ENCODE data around the gene KIF1A. TPM values are rescaled to one million over a fixed set of nuclear protein-coding genes. Genes with fewer than 3 reads are reported as not detected.

KIF1A gene
- total RNA-seq, 1 donor from 2014 or later: 29.9 TPM

DNA sequence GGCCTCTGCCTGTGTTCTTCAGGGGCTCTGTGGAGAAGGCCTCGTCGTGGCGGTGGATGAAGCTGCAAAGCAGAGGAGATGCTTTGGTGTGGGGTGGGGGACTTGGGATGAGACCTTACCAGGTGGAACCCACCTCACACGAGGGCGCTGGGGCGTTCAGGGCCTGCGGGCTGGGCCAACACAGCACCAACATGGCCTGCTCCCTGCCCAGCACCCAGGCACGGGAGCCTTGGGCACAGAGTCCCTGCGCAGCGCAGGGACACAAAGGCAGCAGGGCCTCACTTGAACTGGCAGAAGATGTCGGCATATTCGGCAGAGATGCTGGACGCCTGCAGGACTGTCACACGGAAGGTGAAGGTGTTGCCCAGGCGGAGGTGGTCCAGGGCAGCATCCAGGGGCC, 74.6 kb downstream of the KIF1A start:
- Histone ChIP-seq H2AFZ (replicated peaks) (no peak overlapping the region), H3K4me1 (no peaks in the 10 kb centered on the region), H3K4me3 (no peak overlapping the region), H3K4me2 (no peak overlapping the region), H3K27ac (no peak overlapping the region), H3K9me3 (ENCODE audit: low read depth) (no peaks in the 10 kb centered on the region), H3K9ac (no peak overlapping the region), H3F3A (ENCODE audit: low read depth) (no peaks in the 10 kb centered on the region), H3K79me2 (ENCODE audit: low read depth) (no peaks in the 10 kb centered on the region), H3K27me3 (no peaks in the 10 kb centered on the region), H4K20me1 (ENCODE audit: low read depth) (no peaks in the 10 kb centered on the region), H3K36me3 (no peaks in the 10 kb centered on the region)
- Mint-ChIP-seq H3K36me3 (peaks cover 3% of the 10 kb centered on the region), H3K27ac (no peak overlapping the region), H3K27me3 (ENCODE audit: insufficient read depth, low read depth) (peaks cover 2% of the 10 kb centered on the region), H3K4me3 (no peak overlapping the region), H3K4me1 (no peaks in the 10 kb centered on the region), H3K9me3 (no peaks in the 10 kb centered on the region)
- TF ChIP-seq EZH2phosphoT487 (IDR thresholded peaks at IDR 0.05): no peak
- TF ChIP-seq EZH2 (IDR thresholded peaks at IDR 0.05): no peak
- TF ChIP-seq CTCF (IDR thresholded peaks at IDR 0.05): no peak
- no peak for DNase-seq (ENCODE audit: low spot score)

DNA sequence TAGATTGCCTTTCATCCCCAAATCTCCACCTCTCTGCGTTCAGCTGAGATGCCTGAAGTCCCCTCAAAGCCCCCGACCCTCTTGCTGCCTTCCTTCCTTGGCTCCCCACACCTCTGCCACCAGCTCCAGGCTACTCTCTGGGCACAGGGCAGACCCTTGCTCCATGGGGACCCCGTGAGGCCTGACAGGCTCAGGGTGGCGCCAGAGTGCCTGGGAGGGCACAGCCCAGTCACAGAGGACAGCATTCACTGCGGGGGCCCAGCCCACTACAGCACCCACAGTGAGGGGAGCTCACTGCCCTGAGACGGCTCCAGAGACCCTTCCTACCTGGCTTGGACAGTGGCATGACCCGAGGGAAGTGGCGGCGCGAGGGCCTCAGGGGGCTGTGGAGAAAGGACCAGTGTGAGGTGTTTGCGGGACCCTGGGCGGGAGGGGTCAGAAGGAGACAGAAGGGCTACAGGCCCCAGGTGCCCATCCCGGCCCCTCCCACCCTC, 77.4 kb downstream of the KIF1A start:
- Mint-ChIP-seq H3K9me3 (no peaks in the 10 kb centered on the region), H3K27ac (no peak overlapping the region), H3K4me1 (no peaks in the 10 kb centered on the region), H3K4me3 (no peak overlapping the region), H3K27me3 (ENCODE audit: insufficient read depth, low read depth) (peaks cover 4% of the 10 kb centered on the region), H3K36me3 (peaks cover 5% of the 10 kb centered on the region)
- Histone ChIP-seq H3K4me2 (no peak overlapping the region), H3K79me2 (ENCODE audit: low read depth) (no peaks in the 10 kb centered on the region), H3K4me3 (no peak overlapping the region), H3K27me3 (no peaks in the 10 kb centered on the region), H3K27ac (no peak overlapping the region), H3K9me3 (ENCODE audit: low read depth) (no peaks in the 10 kb centered on the region), H3F3A (ENCODE audit: low read depth) (no peaks in the 10 kb centered on the region), H4K20me1 (ENCODE audit: low read depth) (no peaks in the 10 kb centered on the region), H2AFZ (replicated peaks) (no peak overlapping the region), H3K36me3 (no peaks in the 10 kb centered on the region), H3K9ac (no peak overlapping the region), H3K4me1 (no peaks in the 10 kb centered on the region)
- no peak for TF ChIP-seq EZH2 (IDR thresholded peaks at IDR 0.05)
- TF ChIP-seq EZH2phosphoT487 (IDR thresholded peaks at IDR 0.05): no peak
- TF ChIP-seq CTCF (IDR thresholded peaks at IDR 0.05): peak; percentile 20
- DNase-seq (ENCODE audit: low spot score): peak; percentile 13

GRCh38 chr2:240741091-240741490, 78.9 kb downstream of the KIF1A start:
- Mint-ChIP-seq H3K9me3 (no peaks in the 10 kb centered on the region), H3K27ac (peak overlapping the region; percentile 53), H3K4me1 (no peaks in the 10 kb centered on the region), H3K36me3 (peaks cover 5% of the 10 kb centered on the region), H3K4me3 (no peak overlapping the region), H3K27me3 (ENCODE audit: insufficient read depth, low read depth) (peaks cover 7% of the 10 kb centered on the region)
- TF ChIP-seq CTCF (IDR thresholded peaks at IDR 0.05): no peak
- no peak for TF ChIP-seq EZH2phosphoT487 (IDR thresholded peaks at IDR 0.05)
- TF ChIP-seq EZH2 (IDR thresholded peaks at IDR 0.05): no peak
- no peaks in the 10 kb centered on the region for H4K20me1 ChIP-seq (ENCODE audit: low read depth)
- H2AFZ ChIP-seq (replicated peaks): no peak overlapping the region
- no peaks in the 10 kb centered on the region for H3K36me3 ChIP-seq
- H3K27ac ChIP-seq: no peak overlapping the region
- H3K9me3 ChIP-seq (ENCODE audit: low read depth): no peaks in the 10 kb centered on the region
- no peaks in the 10 kb centered on the region for H3K4me1 ChIP-seq
- no peak overlapping the region for H3K4me3 ChIP-seq
- no peaks in the 10 kb centered on the region for H3K79me2 ChIP-seq (ENCODE audit: low read depth)
- DNase-seq (ENCODE audit: low spot score): no peak
- no peaks in the 10 kb centered on the region for H3K27me3 ChIP-seq
- H3F3A ChIP-seq (ENCODE audit: low read depth): no peaks in the 10 kb centered on the region
- H3K9ac ChIP-seq: no peak overlapping the region
- no peak overlapping the region for H3K4me2 ChIP-seq
